A673 (cell line): ENCODE results near the gene CPA4. TPM values are rescaled to one million over a fixed set of nuclear protein-coding genes. Genes with fewer than 3 reads are reported as not detected.

Experiments used
- BruUV-seq: library from RNA; stranded (reverse); fragments of 400-500 nt; replicated peaks from 2 replicates; lab custom pipeline; 2021; lab: Mats Ljungman, UMichigan
- CTCF ChIA-PET: fragments of 300-600 bp; sonication (Branson Sonifier 250); formaldehyde crosslinking; loops from one replicate; lab custom pipeline; 2022; ENCODE audit warnings: antibody characterized with exemption; lab: Charles Lee
- POLR2A ChIA-PET: fragments of 300-600 bp; sonication (Branson Sonifier 250); formaldehyde crosslinking; loops from one replicate; lab custom pipeline; 2022; ENCODE audit warnings: antibody characterized with exemption; ENCODE audit not compliant: low non-redundant PET; lab: Charles Lee
- DNase-seq: peaks from one replicate; pipeline ENCODE4 v3.0.0-alpha.2; 2015; ENCODE audit warnings: low spot score
- H3K27ac ChIP-seq: fragments of 200-600 bp; sonication (generic); 2 replicates; pipeline ENCODE4 v1.5.1; 2016; ENCODE audit warnings: mixed run types, low read depth, mild to moderate bottlenecking, mixed read lengths, antibody characterized with exemption, low read length; ENCODE audit not compliant: poor library complexity, severe bottlenecking
- H3K27me3 ChIP-seq: fragments of 200-600 bp; sonication (generic); replicated peaks from 2 replicates; pipeline ENCODE4 v1.6.1; 2017; ENCODE audit warnings: mixed run types, low read depth, mild to moderate bottlenecking, mixed read lengths, antibody characterized with exemption, low read length; ENCODE audit not compliant: insufficient read depth, poor library complexity
- H3K36me3 ChIP-seq: fragments of 200-600 bp; sonication (generic); 2 replicates; pipeline ENCODE4 v1.6.1; 2016; ENCODE audit warnings: mixed run types, mild to moderate bottlenecking, mixed read lengths, antibody characterized with exemption, low read length; ENCODE audit not compliant: insufficient read depth, poor library complexity, severe bottlenecking
- H3K4me1 ChIP-seq: fragments of 200-600 bp; sonication (generic); 2 replicates; pipeline ENCODE4 v1.6.1; 2017; ENCODE audit warnings: mixed run types, mild to moderate bottlenecking, mixed read lengths, antibody characterized with exemption, low read length; ENCODE audit not compliant: insufficient read depth, poor library complexity, severe bottlenecking
- H3K4me3 ChIP-seq: fragments of 200-600 bp; sonication (generic); 2 replicates; pipeline ENCODE4 v1.5.1; 2016; ENCODE audit warnings: low read depth, mixed run types, mild to moderate bottlenecking, mixed read lengths, low read length; ENCODE audit not compliant: poor library complexity, severe bottlenecking
- H3K9me3 ChIP-seq: fragments of 200-600 bp; sonication (generic); 2 replicates; pipeline ENCODE4 v1.6.1; 2016; ENCODE audit warnings: mixed run types, low read depth, mild to moderate bottlenecking, mixed read lengths, antibody characterized with exemption, low read length; ENCODE audit not compliant: poor library complexity, severe bottlenecking
- CTCF ChIP-seq: fragments of 300-800, 200-600 bp; sonication (generic); conservative IDR thresholded peaks from 2 replicates; pipeline ENCODE4 v1.5.1; 2017; ENCODE audit warnings: low read depth, mild to moderate bottlenecking, antibody characterized with exemption, low read length, moderate library complexity, mixed read lengths
- EZH2 ChIP-seq: fragments of 200-600 bp; sonication (generic); IDR thresholded peaks from 2 replicates; pipeline ENCODE4 v1.6.1; 2017; ENCODE audit warnings: borderline replicate concordance, low read depth, mild to moderate bottlenecking, mixed read lengths, antibody characterized with exemption, low read length; ENCODE audit not compliant: poor library complexity, severe bottlenecking
- intact Hi-C: fragments of 100-400 bp; cut with micrococcal nuclease; formaldehyde crosslinking; loops from one replicate; pipeline ENCODE4 v1.10.0; 2022; ENCODE audit not compliant: unreplicated experiment
- total RNA-seq: library from RNA; stranded (reverse); gene quantifications from 2 replicates; pipeline ENCODE4 v1.2.3, GENCODE V29; 2021

Gene CPA4
- total RNA-seq, 1 experiment from 2014 or later, result not detected

GRCh38 chr7:130270947-130271800 lies 21.8 kb upstream of the CPA4 start:
- peak; percentile 25 for DNase-seq
- H3K4me1 ChIP-seq, result peaks cover 44% of the 10 kb centered on the region
- intact Hi-C loops, result no loop called here
- H3K9me3 ChIP-seq, result no peaks in the 10 kb centered on the region
- no peak overlapping the region for H3K27ac ChIP-seq
- CTCF ChIA-PET, result no interaction called here
- no peak for TF ChIP-seq CTCF
- TF ChIP-seq EZH2, result no peak
- POLR2A ChIA-PET, result no interaction called here
- H3K36me3 ChIP-seq, result no peaks in the 10 kb centered on the region
- H3K27me3 ChIP-seq, result no peaks in the 10 kb centered on the region
- no TSS peak for BruUV-seq
- no peak overlapping the region for H3K4me3 ChIP-seq

GRCh38 chr7:130272381-130273080 lies 20.4 kb upstream of the CPA4 start:
- no TSS peak for BruUV-seq
- ChIA-PET POLR2A (no interaction called here), CTCF (no interaction called here)
- peak overlapping the region; percentile 60 for H3K27ac ChIP-seq
- no peaks in the 10 kb centered on the region for H3K9me3 ChIP-seq
- peaks cover 57% of the 10 kb centered on the region for H3K4me1 ChIP-seq
- H3K36me3 ChIP-seq, result no peaks in the 10 kb centered on the region
- intact Hi-C loops, result no loop called here
- peak; percentile 38 for DNase-seq
- H3K27me3 ChIP-seq, result no peaks in the 10 kb centered on the region
- TF ChIP-seq EZH2 (no peak), CTCF (no peak)
- no peak overlapping the region for H3K4me3 ChIP-seq

GRCh38 chr7:130273081-130273932 lies 19.7 kb upstream of the CPA4 start:
- H3K36me3 ChIP-seq, result no peaks in the 10 kb centered on the region
- peak; percentile 75 for DNase-seq
- TF ChIP-seq CTCF (no peak), EZH2 (no peak)
- H3K27me3 ChIP-seq, result no peaks in the 10 kb centered on the region
- intact Hi-C loops, result no loop called here
- CTCF ChIA-PET, result interaction anchor here (0.6 kb wide), 2 partner anchors 60 to 65 kb away, joined by 3 to 7 read pairs; no protein-coding TSS in a partner anchor
- H3K9me3 ChIP-seq, result no peaks in the 10 kb centered on the region
- no TSS peak for BruUV-seq
- peaks cover 65% of the 10 kb centered on the region for H3K4me1 ChIP-seq
- peak overlapping the region; percentile 60 for H3K27ac ChIP-seq
- POLR2A ChIA-PET, result no interaction called here
- no peak overlapping the region for H3K4me3 ChIP-seq
